Measurements from ENCODE around the gene SUFU.

The SUFU gene

GRCh38 chr10:102626026-102626685, 122.4 kb downstream of the SUFU start:
- TF ChIP-seq GATA2 (IDR thresholded peaks at IDR 0.05; ENCODE audit: low read depth, low read length) = no peak
- no peak for TF ChIP-seq GATA3 (IDR thresholded peaks at IDR 0.05; ENCODE audit: low read depth, low read length)

GRCh38 chr10:102627291-102627735, 123.5 kb downstream of the SUFU start:
- no peak for TF ChIP-seq GATA2 (IDR thresholded peaks at IDR 0.05; ENCODE audit: low read depth, low read length)
- no peak for TF ChIP-seq GATA3 (IDR thresholded peaks at IDR 0.05; ENCODE audit: low read depth, low read length)

GRCh38 chr10:102627736-102628293, 124.0 kb downstream of the SUFU start:
- TF ChIP-seq GATA3 (IDR thresholded peaks at IDR 0.05; ENCODE audit: low read depth, low read length) = no peak
- no peak for TF ChIP-seq GATA2 (IDR thresholded peaks at IDR 0.05; ENCODE audit: low read depth, low read length)

GRCh38 chr10:102628451-102628911, 124.7 kb downstream of the SUFU start:
- no peak for TF ChIP-seq GATA2 (IDR thresholded peaks at IDR 0.05; ENCODE audit: low read depth, low read length)
- TF ChIP-seq GATA3 (IDR thresholded peaks at IDR 0.05; ENCODE audit: low read depth, low read length) = no peak

- TF ChIP-seq GATA2 (IDR thresholded peaks at IDR 0.05; ENCODE audit: low read depth, low read length) (no peak), GATA3 (IDR thresholded peaks at IDR 0.05; ENCODE audit: low read depth, low read length) (no peak)
These were observed 126.2 kb downstream of the SUFU start for GRCh38 chr10:102629661-102630614.

GRCh38 chr10:102630663-102631062, 126.9 kb downstream of the SUFU start:
- TF ChIP-seq GATA2 (IDR thresholded peaks at IDR 0.05; ENCODE audit: low read depth, low read length) = no peak
- no peak for TF ChIP-seq GATA3 (IDR thresholded peaks at IDR 0.05; ENCODE audit: low read depth, low read length)

GRCh38 chr10:102631525-102632393, 128.0 kb downstream of the SUFU start:
- no peak for TF ChIP-seq GATA2 (IDR thresholded peaks at IDR 0.05; ENCODE audit: low read depth, low read length)
- TF ChIP-seq GATA3 (IDR thresholded peaks at IDR 0.05; ENCODE audit: low read depth, low read length) = no peak

- no peak for TF ChIP-seq GATA3 (IDR thresholded peaks at IDR 0.05; ENCODE audit: low read depth, low read length)
These were observed 128.8 kb downstream of the SUFU start for GRCh38 chr10:102632394-102633111.

- TF ChIP-seq GATA2 (IDR thresholded peaks at IDR 0.05; ENCODE audit: low read depth, low read length) = no peak
- TF ChIP-seq GATA3 (IDR thresholded peaks at IDR 0.05; ENCODE audit: low read depth, low read length) = no peak
These were observed 129.5 kb downstream of the SUFU start for GRCh38 chr10:102633287-102633686.

GRCh38 chr10:102633848-102634247, 130.1 kb downstream of the SUFU start:
- TF ChIP-seq GATA3 (IDR thresholded peaks at IDR 0.05; ENCODE audit: low read depth, low read length) (no peak), GATA2 (IDR thresholded peaks at IDR 0.05; ENCODE audit: low read depth, low read length) (no peak)

GRCh38 chr10:102634686-102635085, 130.9 kb downstream of the SUFU start:
- TF ChIP-seq GATA3 (IDR thresholded peaks at IDR 0.05; ENCODE audit: low read depth, low read length) = no peak
- TF ChIP-seq GATA2 (IDR thresholded peaks at IDR 0.05; ENCODE audit: low read depth, low read length) = no peak

- TF ChIP-seq GATA2 (IDR thresholded peaks at IDR 0.05; ENCODE audit: low read depth, low read length) = no peak
These were observed 131.6 kb downstream of the SUFU start for GRCh38 chr10:102635377-102635776.

GRCh38 chr10:102639537-102639936, 135.8 kb downstream of the SUFU start:
- TF ChIP-seq GATA2 (IDR thresholded peaks at IDR 0.05; ENCODE audit: low read depth, low read length) (no peak), GATA3 (IDR thresholded peaks at IDR 0.05; ENCODE audit: low read depth, low read length) (no peak)

Data from SH-SY5Y (cell line).